Bronchial epithelial cell (primary cell): ENCODE data around the gene LZTR1. TPM values are rescaled to one million over a fixed set of nuclear protein-coding genes. Genes with fewer than 3 reads are reported as not detected.

ENCODE experiments used
- DNase-seq: peaks from one replicate; pipeline ENCODE4 v3.0.0-alpha.2; 2010; ENCODE audit warnings: low read depth
- FAIRE-seq: peaks from 2 replicates; lab custom pipeline; 2011; peaks lifted over from hg19 to GRCh38; lab: Jason Lieb, UNC
- H3K27me3 ChIP-seq: 2 replicates; pipeline ENCODE4 v1.5.1; 2011; ENCODE audit warnings: low read length; ENCODE audit not compliant: control insufficient read depth, insufficient read depth
- H3K36me3 ChIP-seq: 2 replicates; pipeline ENCODE4 v1.5.1; 2011; ENCODE audit warnings: low read length; ENCODE audit not compliant: control insufficient read depth, insufficient read depth
- H3K4me3 ChIP-seq: 2 replicates; pipeline ENCODE4 v1.5.1; 2011; ENCODE audit warnings: mild to moderate bottlenecking, low read depth, low read length, control low read depth
- CTCF ChIP-seq: IDR thresholded peaks from 2 replicates; pipeline ENCODE4 v1.5.1; 2011; ENCODE audit warnings: mild to moderate bottlenecking, moderate library complexity, low read length, control low read depth, inconsistent platforms; ENCODE audit not compliant: insufficient read depth, severe bottlenecking
- total RNA-seq: library from RNA; depleted of rRNA; stranded (reverse); fragments of >200 nt; gene quantifications from 2 replicates; pipeline ENCODE4 v1.2.1, GENCODE V29; 2014

Gene LZTR1
- total RNA-seq, 1 donor from 2014 or later, result 14.7 TPM

- FAIRE-seq (no peak), DNase-seq (peak; percentile 54)
- Histone ChIP-seq H3K4me3 (no peak overlapping the region), H3K36me3 (no peaks in the 10 kb centered on the region), H3K27me3 (no peaks in the 10 kb centered on the region)
- no peak for TF ChIP-seq CTCF
These were observed 27.7 kb downstream of the LZTR1 start for GRCh38 chr22:21009638-21010425.

GRCh38 chr22:21010426-21011113 lies 28.5 kb downstream of the LZTR1 start:
- TF ChIP-seq CTCF, result no peak
- DNase-seq (no peak), FAIRE-seq (no peak)
- no peaks in the 10 kb centered on the region for H3K27me3 ChIP-seq
- no peaks in the 10 kb centered on the region for H3K36me3 ChIP-seq
- no peak overlapping the region for H3K4me3 ChIP-seq

DNA sequence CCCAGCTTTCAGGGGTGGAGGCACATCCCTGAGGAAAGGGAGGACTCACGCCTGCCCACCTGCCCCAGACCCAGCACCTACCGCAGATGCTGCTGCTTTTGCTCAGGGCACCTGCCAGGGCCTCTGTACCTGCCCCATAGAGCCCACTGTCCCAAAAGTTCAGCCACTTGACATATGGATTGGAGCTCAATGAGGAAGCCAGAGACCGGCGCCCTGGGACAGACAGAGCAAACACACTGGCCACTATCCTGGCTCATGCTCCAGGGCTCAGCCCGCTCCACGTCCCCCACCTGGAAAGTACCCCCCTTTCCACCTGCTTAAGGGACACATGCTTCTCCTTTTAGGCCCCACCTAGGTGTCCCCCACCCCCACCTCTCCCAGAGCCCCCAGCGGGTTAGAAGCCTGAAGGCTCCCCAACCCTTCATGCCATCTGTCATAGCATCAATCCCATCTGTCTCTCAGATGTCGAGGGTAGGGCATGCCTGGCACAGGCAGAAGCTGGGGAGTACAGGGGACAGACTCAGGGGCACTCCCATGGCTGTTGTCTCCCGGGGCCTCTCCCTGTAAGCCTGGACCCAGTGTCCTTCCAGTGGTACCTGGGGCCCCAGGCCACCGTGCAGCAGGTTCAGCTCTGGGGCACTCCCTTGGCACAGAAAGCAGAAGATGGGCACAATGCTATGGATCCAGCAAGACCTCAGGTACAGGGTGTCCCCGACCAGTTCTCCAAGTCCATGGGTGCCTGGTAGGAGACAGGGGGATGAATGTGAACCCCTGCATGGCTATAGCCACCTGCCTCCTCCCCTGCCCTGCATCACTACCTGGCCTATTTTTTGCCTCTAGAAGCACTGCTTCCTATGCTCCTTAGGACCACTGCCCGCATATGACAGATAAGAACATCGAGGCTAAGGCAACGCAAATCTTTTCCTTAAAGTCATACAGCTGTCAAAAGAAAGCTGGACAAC lies 30.6 kb downstream of the LZTR1 start:
- Histone ChIP-seq H3K36me3 (no peaks in the 10 kb centered on the region), H3K27me3 (no peaks in the 10 kb centered on the region), H3K4me3 (no peak overlapping the region)
- no peak for TF ChIP-seq CTCF
- FAIRE-seq (no peak), DNase-seq (no peak)

DNA sequence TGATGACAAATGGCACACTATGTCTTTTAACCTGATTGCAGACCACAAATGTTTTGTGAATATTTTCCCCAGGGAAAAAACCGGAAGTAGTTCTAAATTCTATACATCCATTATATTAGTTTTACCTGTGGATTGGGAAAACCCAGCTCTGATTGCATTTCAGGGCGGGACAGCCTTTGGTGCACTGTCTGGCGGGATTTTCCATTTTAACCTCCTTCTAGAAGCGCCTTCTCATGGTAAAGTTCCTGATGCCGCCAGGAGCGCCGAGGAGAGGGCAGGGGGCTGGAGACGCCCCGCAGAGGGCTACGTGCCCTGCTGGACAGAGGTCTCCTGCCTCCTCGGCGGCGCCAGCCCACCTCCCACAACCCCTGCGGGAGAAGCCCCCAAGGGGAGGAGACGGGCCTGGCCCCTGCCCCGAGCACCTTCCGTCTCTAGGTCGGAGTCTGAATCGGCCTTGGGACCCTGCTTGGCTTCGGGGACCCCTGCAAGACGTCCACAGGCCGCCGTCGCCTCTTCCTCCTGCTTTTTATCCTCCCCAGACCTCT lies 31.6 kb downstream of the LZTR1 start:
- no peaks in the 10 kb centered on the region for H3K27me3 ChIP-seq
- FAIRE-seq (no peak), DNase-seq (peak; percentile 43)
- peak overlapping the region; percentile 46 for H3K4me3 ChIP-seq
- H3K36me3 ChIP-seq, result no peaks in the 10 kb centered on the region
- TF ChIP-seq CTCF, result no peak

- H3K36me3 ChIP-seq, result no peaks in the 10 kb centered on the region
- DNase-seq, result peak; percentile 67
- no peak for TF ChIP-seq CTCF
- H3K4me3 ChIP-seq, result peak overlapping the region; percentile 46
- no peaks in the 10 kb centered on the region for H3K27me3 ChIP-seq
- FAIRE-seq, result no peak
These were observed 32.2 kb downstream of the LZTR1 start for GRCh38 chr22:21014202-21014725.
